ENCODE measurements around the gene CTIF.

The CTIF gene

DNA sequence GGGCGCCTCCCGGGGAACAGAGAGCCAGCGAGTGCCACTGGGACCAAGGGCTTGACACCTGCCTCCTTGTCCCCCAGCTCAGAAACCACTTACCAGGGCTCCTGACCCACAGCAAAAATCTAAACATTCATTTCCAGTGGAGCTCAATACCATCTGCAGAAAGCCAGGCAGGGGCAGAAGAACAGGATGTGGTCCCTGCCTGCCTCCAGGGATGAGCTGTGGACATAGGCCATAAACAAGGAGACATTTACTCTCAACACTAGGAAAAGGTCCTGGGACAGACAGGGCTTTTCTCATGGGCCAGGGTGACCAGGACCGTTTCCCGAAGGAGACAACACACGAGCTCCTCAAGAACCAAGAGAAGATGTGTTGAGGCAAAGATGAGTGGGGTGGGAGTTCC, 203.0 kb downstream of the CTIF start:
- Histone ChIP-seq H3K4me3 (ENCODE audit: low read depth in 1 of 2, low read length in 1 of 2) (no peak overlapping the region), H3K4me1 (ENCODE audit: control insufficient read depth in 1 of 2, insufficient read depth in 1 of 2, low read depth in 1 of 2, low read length in 1 of 2) (peaks cover 28 to 31% of the 10 kb centered on the region in 2 experiments), H3K36me3 (no peaks in the 10 kb centered on the region), H3K27ac (no peak overlapping the region), H3K9me3 (no peaks in the 10 kb centered on the region), H3K27me3 (no peaks in the 10 kb centered on the region)
- TF ChIP-seq, protein P1, sequence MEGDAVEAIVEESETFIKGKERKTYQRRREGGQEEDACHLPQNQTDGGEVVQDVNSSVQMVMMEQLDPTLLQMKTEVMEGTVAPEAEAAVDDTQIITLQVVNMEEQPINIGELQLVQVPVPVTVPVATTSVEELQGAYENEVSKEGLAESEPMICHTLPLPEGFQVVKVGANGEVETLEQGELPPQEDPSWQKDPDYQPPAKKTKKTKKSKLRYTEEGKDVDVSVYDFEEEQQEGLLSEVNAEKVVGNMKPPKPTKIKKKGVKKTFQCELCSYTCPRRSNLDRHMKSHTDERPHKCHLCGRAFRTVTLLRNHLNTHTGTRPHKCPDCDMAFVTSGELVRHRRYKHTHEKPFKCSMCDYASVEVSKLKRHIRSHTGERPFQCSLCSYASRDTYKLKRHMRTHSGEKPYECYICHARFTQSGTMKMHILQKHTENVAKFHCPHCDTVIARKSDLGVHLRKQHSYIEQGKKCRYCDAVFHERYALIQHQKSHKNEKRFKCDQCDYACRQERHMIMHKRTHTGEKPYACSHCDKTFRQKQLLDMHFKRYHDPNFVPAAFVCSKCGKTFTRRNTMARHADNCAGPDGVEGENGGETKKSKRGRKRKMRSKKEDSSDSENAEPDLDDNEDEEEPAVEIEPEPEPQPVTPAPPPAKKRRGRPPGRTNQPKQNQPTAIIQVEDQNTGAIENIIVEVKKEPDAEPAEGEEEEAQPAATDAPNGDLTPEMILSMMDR (IDR thresholded peaks at IDR 0.05): no peak

DNA sequence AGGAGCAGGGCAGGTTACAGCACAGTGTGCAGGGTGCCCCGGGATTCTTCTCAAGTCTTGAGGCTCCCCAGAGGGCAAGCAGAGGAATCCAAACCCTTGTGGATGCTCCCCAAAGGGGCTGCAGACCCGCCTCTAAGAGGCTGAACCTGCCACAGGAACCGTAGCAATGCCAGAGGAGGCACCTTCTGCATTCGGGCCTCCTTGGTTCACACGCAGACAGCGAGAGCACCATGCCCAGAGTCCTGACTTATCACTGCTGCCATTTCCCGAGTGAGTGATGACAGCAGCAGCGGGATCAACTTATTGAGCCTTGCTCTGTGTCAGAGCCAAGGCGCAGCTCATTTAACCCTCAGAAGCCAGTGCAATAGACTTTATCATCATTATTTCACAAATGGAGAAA, 203.5 kb downstream of the CTIF start:
- no peaks in the 10 kb centered on the region for H3K27me3 ChIP-seq
- H3K9me3 ChIP-seq: no peaks in the 10 kb centered on the region
- no peaks in the 10 kb centered on the region for H3K36me3 ChIP-seq
- H3K4me3 ChIP-seq (ENCODE audit: low read depth in 1 of 2, low read length in 1 of 2): no peak overlapping the region
- H3K4me1 ChIP-seq (ENCODE audit: control insufficient read depth in 1 of 2, insufficient read depth in 1 of 2, low read depth in 1 of 2, low read length in 1 of 2): peaks cover 28 to 31% of the 10 kb centered on the region in 2 experiments
- TF ChIP-seq, protein P1 (IDR thresholded peaks at IDR 0.05): no peak
- no peak overlapping the region for H3K27ac ChIP-seq

DNA sequence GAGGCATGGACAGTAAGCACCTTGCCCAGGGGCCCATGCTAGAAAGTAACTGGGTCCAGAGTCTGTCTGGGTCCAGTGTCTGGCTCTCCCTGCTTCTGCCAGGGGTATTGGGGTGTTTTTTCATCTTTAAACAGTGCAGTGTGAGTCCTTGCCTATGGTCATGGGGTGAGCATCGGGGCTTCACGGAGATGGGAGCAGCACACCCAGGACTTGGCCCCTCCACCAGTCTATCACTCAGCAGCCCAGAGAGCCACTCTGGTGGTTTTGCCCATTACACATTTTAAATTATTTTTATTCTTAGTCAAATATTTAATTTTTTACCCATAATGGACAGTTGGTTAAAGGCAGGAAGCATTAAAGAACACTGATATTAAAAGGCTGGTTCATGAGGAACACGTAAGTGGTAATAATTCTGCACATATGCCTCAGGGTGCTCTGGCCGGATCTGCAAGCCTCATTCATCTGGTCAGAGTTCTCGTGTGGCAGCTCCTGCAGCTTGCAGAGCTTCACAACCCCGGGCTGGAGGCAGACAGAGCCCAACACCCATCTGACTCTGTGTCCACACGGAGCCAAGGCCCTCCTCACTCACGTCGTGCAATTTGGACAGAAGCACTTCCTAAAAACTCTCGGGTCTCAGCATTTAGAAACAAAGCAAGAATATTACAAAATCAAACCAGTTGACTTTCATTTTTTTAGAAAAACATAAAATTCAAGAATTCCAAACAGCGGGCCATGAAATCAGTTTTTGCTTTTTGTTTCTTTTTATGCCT, 204.1 kb downstream of the CTIF start:
- H3K27me3 ChIP-seq: no peaks in the 10 kb centered on the region
- no peaks in the 10 kb centered on the region for H3K9me3 ChIP-seq
- peaks cover 28 to 31% of the 10 kb centered on the region in 2 experiments for H3K4me1 ChIP-seq (ENCODE audit: control insufficient read depth in 1 of 2, insufficient read depth in 1 of 2, low read depth in 1 of 2, low read length in 1 of 2)
- peak overlapping the region; percentile 70 for H3K27ac ChIP-seq
- TF ChIP-seq, protein P1 (IDR thresholded peaks at IDR 0.05): no peak
- H3K4me3 ChIP-seq (ENCODE audit: low read depth in 1 of 2, low read length in 1 of 2): peak overlapping the region in 1 of 2 experiments; percentile 25
- H3K36me3 ChIP-seq: no peaks in the 10 kb centered on the region

DNA sequence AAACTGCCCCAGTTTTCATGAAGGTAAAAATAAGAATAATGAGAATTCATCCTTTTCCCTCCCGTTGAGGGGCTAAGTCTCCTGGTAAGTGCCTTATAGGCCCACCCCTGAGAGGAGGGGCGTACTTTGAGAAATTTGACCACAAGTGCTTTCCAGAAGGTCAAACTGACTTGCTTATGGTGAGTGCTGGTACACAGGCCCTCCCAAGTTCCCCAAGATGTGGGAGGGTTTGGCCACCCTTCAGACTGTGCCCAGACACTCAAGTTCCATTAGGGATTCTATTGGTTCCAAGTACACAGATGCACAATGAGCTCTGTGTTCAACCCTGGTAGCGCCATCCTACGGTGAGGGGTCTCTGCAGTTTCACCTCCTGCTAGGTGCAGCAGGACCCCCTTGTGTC, 205.1 kb downstream of the CTIF start:
- Histone ChIP-seq H3K27me3 (no peaks in the 10 kb centered on the region), H3K9me3 (no peaks in the 10 kb centered on the region), H3K4me3 (ENCODE audit: low read depth in 1 of 2, low read length in 1 of 2) (no peak overlapping the region), H3K27ac (peak overlapping the region; percentile 70), H3K4me1 (ENCODE audit: control insufficient read depth in 1 of 2, insufficient read depth in 1 of 2, low read depth in 1 of 2, low read length in 1 of 2) (peaks cover 28 to 31% of the 10 kb centered on the region in 2 experiments), H3K36me3 (no peaks in the 10 kb centered on the region)
- TF ChIP-seq, protein P1 (IDR thresholded peaks at IDR 0.05): no peak

DNA sequence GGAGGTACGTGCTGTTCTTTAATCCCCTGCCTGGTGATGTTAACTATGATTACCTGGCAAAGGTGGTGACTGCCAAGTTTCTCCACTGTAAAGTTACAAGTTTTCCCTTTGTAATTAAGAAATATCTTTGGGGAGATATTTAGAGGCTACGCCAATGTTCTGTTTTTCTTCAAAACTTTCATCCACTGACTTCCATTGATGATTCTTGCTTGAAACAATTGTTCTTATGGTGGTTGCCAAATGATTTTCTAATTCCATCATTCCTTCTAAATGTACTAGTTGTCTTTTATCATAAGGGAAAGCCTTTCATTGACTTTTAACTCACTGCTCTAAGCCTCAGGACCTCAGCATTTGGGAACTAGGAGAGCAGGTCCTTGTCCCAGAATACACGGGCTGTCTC, 206.5 kb downstream of the CTIF start:
- Histone ChIP-seq H3K27me3 (no peaks in the 10 kb centered on the region), H3K36me3 (no peaks in the 10 kb centered on the region), H3K27ac (no peak overlapping the region), H3K4me3 (ENCODE audit: low read depth in 1 of 2, low read length in 1 of 2) (no peak overlapping the region), H3K4me1 (ENCODE audit: control insufficient read depth in 1 of 2, insufficient read depth in 1 of 2, low read depth in 1 of 2, low read length in 1 of 2) (peaks cover 28 to 31% of the 10 kb centered on the region in 2 experiments), H3K9me3 (no peaks in the 10 kb centered on the region)
- TF ChIP-seq, protein P1 (IDR thresholded peaks at IDR 0.05): no peak
